Colonic mucosa (tissue), 4 donors: Measurements from ENCODE around the gene SCGB1D2. TPM values are rescaled to one million over a fixed set of nuclear protein-coding genes. Genes with fewer than 3 reads are reported as not detected.
A peak's percentile ranks its signal among the peaks of the same experiment; 100 is the strongest.

Source experiments
- DNase-seq: peaks from one replicate; pipeline ENCODE4 v3.0.0-alpha.2; 2020
- H3K27ac ChIP-seq: fragments of 200-600 bp; one replicate; pipeline ENCODE4 v1.8.0; 2021
- H3K27me3 ChIP-seq: fragments of 200-600 bp; one replicate; pipeline ENCODE4 v1.8.0; 2021
- H3K36me3 ChIP-seq: fragments of 200-600 bp; one replicate; pipeline ENCODE4 v1.8.0; 2021
- H3K4me1 ChIP-seq: fragments of 200-600 bp; one replicate; pipeline ENCODE4 v1.8.0; 2021; ENCODE audit warnings: mild to moderate bottlenecking
- H3K4me3 ChIP-seq: fragments of 200-600 bp; one replicate; pipeline ENCODE4 v1.8.0; 2021
- H3K9ac ChIP-seq, 2 donors: one replicate each; pipeline ENCODE4 v1.7.0; 2013; ENCODE audit warnings: control low read depth in 2 of 2, low read depth in 2 of 2, low read length in 2 of 2
- H3K9me3 ChIP-seq: fragments of 200-600 bp; one replicate; pipeline ENCODE4 v1.8.0; 2021
- intact Hi-C: fragments of 100-400 bp; cut with DNase I; formaldehyde crosslinking; loops from one replicate; pipeline ENCODE4 v1.14.1; 2022
- total RNA-seq, 2 donors: library from RNA; stranded (reverse); fragmentation: NEBNext Ultra II Directional in 1 of 2; extraction: Animal tissue kit (Norgen Biotek cat#: 25700) in 1 of 2; gene quantifications; one replicate each; pipeline ENCODE4 v1.2.1, GENCODE V29; 2021
- TF ChIP-seq, protein P1 (sequence below): fragments of 200-600 bp; IDR thresholded peaks from one replicate; pipeline ENCODE4 v1.8.0; 2022; ENCODE audit warnings: antibody characterized with exemption, mild to moderate bottlenecking
- donor health status: healthy.
- donor health status: DM: no; HTN: no; CAD: no.
- donor health status: DM: no; HTN: no; CAD: no.

Gene SCGB1D2
- total RNA-seq, 2 donors from 2014 or later, result not detected

DNA sequence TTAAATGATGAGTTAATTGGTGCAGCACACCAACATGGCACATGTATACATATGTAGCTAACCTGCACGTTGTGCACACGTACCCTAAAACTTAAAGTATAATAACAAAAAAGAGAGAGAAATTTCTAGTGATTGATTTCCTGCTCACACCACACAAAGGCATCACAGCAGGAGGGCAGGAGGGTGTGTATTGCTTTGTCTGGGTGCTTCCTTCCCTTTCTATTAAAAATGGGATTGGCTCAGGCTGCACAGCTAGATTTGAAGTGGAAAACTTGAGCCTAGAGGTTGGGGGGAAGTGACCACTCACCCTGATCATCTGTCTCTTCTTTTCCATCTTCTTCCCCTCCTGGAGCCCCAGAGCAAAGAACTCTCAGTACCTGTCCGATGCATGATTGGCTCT is 944 bp upstream of the SCGB1D2 start:
- Histone ChIP-seq H3K9ac (no peak overlapping the region), H3K9me3 (no peaks in the 10 kb centered on the region), H3K4me1 (no peaks in the 10 kb centered on the region), H3K36me3 (no peaks in the 10 kb centered on the region), H3K4me3 (no peak overlapping the region), H3K27me3 (no peaks in the 10 kb centered on the region), H3K27ac (no peak overlapping the region)
- DNase-seq, result no peak
- intact Hi-C loops, result no loop called here
- TF ChIP-seq, protein P1, sequence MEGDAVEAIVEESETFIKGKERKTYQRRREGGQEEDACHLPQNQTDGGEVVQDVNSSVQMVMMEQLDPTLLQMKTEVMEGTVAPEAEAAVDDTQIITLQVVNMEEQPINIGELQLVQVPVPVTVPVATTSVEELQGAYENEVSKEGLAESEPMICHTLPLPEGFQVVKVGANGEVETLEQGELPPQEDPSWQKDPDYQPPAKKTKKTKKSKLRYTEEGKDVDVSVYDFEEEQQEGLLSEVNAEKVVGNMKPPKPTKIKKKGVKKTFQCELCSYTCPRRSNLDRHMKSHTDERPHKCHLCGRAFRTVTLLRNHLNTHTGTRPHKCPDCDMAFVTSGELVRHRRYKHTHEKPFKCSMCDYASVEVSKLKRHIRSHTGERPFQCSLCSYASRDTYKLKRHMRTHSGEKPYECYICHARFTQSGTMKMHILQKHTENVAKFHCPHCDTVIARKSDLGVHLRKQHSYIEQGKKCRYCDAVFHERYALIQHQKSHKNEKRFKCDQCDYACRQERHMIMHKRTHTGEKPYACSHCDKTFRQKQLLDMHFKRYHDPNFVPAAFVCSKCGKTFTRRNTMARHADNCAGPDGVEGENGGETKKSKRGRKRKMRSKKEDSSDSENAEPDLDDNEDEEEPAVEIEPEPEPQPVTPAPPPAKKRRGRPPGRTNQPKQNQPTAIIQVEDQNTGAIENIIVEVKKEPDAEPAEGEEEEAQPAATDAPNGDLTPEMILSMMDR, result no peak

DNA sequence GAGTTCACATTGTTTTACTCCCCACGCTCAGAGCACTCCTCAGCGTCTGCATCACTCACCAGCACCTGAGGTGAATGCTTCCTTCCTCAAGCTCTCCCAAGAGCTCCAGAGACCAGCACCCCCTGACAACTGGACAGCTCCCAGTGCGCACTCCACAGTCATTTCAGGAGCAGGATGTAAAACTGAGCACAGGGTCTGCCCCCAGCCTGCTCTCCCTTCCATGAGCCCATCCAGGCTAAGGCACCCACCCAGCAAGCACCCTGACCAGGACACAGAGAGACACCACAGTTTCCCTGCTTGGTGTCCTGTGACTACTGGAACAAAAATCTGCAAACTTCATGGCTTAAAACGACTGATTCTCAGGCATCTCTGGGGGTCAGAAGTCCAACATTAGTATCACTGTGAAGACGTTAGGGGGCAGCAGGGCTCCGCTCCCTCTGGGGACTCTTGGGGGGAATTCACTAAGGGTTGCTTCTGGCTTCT is 3.3 kb downstream of the SCGB1D2 start:
- TF ChIP-seq, protein P1, result no peak
- intact Hi-C loops, result no loop called here

GRCh38 chr11:62251698-62252097 is 9.7 kb downstream of the SCGB1D2 start:
- TF ChIP-seq, protein P1, result no peak
- Histone ChIP-seq H3K9ac (no peak overlapping the region), H3K4me3 (no peak overlapping the region), H3K4me1 (no peaks in the 10 kb centered on the region), H3K36me3 (no peaks in the 10 kb centered on the region), H3K27me3 (no peaks in the 10 kb centered on the region), H3K9me3 (no peaks in the 10 kb centered on the region), H3K27ac (no peak overlapping the region)
- no peak for DNase-seq
- intact Hi-C loops, result no loop called here

More for the DNA sequence above, 3.3 kb downstream of the SCGB1D2 start:
- H3K9me3 ChIP-seq, result no peaks in the 10 kb centered on the region
- no peaks in the 10 kb centered on the region for H3K36me3 ChIP-seq
- no peak overlapping the region for H3K27ac ChIP-seq
- no peaks in the 10 kb centered on the region for H3K27me3 ChIP-seq
- H3K4me1 ChIP-seq, result no peaks in the 10 kb centered on the region
- DNase-seq, result peak; percentile 19
- H3K9ac ChIP-seq, result no peak overlapping the region
- no peak overlapping the region for H3K4me3 ChIP-seq

- H3K27me3 ChIP-seq, result no peaks in the 10 kb centered on the region
- intact Hi-C loops, result no loop called here
- H3K4me1 ChIP-seq, result no peaks in the 10 kb centered on the region
Observed at GRCh38 chr11:62253999-62254542, 12.0 kb downstream of the SCGB1D2 start.

DNA sequence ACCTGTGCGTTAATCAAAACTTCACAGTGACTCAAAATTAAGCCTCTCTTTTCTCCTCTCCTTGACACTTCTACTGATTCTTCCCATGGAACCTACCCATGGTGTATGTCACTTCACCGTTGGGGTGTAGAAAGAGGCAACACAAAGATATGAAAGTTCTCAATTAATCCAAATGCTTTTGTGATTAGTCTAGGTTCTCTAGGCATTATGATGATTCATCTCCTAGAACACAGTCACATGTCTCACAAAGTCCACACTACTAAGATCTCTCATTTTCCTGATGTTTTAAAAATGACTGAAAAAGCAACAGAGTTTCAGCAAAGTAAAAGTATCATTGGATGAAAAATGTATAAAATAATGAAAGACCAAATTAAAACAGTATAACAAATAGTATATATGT is 14.2 kb downstream of the SCGB1D2 start:
- TF ChIP-seq, protein P1, result no peak
- intact Hi-C loops, result no loop called here
- no peak for DNase-seq

More at GRCh38 chr11:62253999-62254542, 12.0 kb downstream of the SCGB1D2 start:
- H3K36me3 ChIP-seq, result no peaks in the 10 kb centered on the region
- no peak overlapping the region for H3K9ac ChIP-seq
- no peak overlapping the region for H3K27ac ChIP-seq
- no peaks in the 10 kb centered on the region for H3K9me3 ChIP-seq
- TF ChIP-seq, protein P1, result no peak
- H3K4me3 ChIP-seq, result no peak overlapping the region
- DNase-seq, result no peak

More for the DNA sequence above, 14.2 kb downstream of the SCGB1D2 start:
- Histone ChIP-seq H3K27ac (no peak overlapping the region), H3K9ac (no peak overlapping the region), H3K4me1 (no peaks in the 10 kb centered on the region), H3K27me3 (no peaks in the 10 kb centered on the region), H3K4me3 (no peak overlapping the region), H3K9me3 (no peaks in the 10 kb centered on the region), H3K36me3 (no peaks in the 10 kb centered on the region)
